Stimulated activated memory B cell treated with anti-CD40 and anti-IgM and Interleukin-4, amounts not matched to agents 10 μg/mL and 1 μg/mL and 100 μg/mL, for 72 hours (primary cell): ENCODE results near the gene NFATC2.

Experiments used
- ATAC-seq: fragments of 150-1000 bp; cut with Tn5 transposase; 2 replicates; pipeline ENCODE4 v1.10.0; 2021
- H3K27ac Mint-ChIP-seq: one replicate; pipeline ENCODE4 v1.8.0; 2022; ENCODE audit warnings: mild to moderate bottlenecking, mixed read lengths
- H3K27me3 Mint-ChIP-seq: one replicate; pipeline ENCODE4 v1.8.0; 2022; ENCODE audit warnings: mixed read lengths
- H3K36me3 Mint-ChIP-seq: one replicate; pipeline ENCODE4 v1.8.0; 2022; ENCODE audit warnings: mixed read lengths
- H3K4me1 Mint-ChIP-seq: one replicate; pipeline ENCODE4 v1.8.0; 2022; ENCODE audit warnings: mixed read lengths
- H3K4me3 Mint-ChIP-seq: one replicate; pipeline ENCODE4 v1.8.0; 2022; ENCODE audit warnings: mild to moderate bottlenecking, moderate library complexity, mixed read lengths
- H3K9me3 Mint-ChIP-seq: one replicate; pipeline ENCODE4 v1.8.0; 2022; ENCODE audit warnings: mixed read lengths

Gene NFATC2

DNA sequence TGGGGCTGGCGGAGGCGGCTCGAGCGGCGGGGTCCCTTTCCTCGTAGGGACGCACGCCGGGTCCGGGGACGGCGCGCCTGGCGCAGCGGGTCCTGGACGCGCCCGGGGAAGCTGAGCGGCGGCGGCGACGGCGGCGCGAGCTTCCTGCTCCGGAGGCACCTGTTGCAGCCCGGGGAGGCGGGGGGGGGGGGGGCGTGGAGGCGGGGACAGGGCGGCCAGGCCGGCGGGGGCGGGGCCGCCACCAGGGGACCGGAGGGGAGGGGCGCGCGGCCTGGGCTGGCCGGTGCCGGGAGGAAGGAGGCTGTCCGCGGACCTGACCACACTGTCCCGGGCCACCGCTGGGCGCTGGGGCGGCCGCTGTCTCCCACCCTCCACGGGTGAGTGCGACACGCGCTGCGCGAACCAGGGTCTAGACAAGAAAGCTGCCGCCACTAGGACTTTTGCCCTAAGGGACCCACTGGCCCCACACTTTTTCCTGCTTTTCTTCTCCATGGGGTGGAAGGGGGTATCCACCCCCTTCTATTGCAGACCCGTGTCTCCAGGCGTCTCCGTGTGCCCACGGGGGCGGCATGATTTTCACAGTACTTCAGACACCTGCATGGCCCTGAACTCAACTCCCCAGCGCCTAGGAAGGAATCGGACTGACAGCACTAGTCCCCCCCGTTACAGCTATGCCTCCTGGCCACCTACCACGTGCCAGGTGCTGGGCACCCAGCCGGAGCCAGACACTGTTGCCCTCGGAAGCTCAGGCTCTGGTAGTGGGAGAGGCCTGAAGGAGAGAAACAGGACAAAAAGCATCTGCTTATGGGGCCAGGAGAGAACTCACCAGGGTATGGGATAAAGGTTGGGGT lies at the start of gene NFATC2:
Gene NFATC2 (minus strand): TSS at position 149 of the 851 bp plus-strand sequence. CDS start 220 bp downstream, outside the sequence.
- ATAC-seq: peak; percentile 75
- peak within 1 kb of the TSS; percentile 99 for H3K4me3 Mint-ChIP-seq

GRCh38 chr20:51591871-51592270 lies 49.4 kb upstream of the NFATC2 start:
- Mint-ChIP-seq H3K4me3 (no peak overlapping the region), H3K36me3 (no peaks in the 10 kb centered on the region), H3K27ac (no peak overlapping the region), H3K27me3 (peaks cover 9% of the 10 kb centered on the region), H3K4me1 (peaks cover 20% of the 10 kb centered on the region), H3K9me3 (no peaks in the 10 kb centered on the region)
- no peak for ATAC-seq

More for the DNA sequence above, at the start of gene NFATC2:
- Mint-ChIP-seq H3K36me3 (peaks cover 15% of the 10 kb centered on the region), H3K27me3 (no peaks in the 10 kb centered on the region), H3K27ac (peak within 1 kb of the TSS; percentile 96), H3K9me3 (peaks cover 5% of the 10 kb centered on the region), H3K4me1 (peaks cover 49% of the 10 kb centered on the region)

- H3K36me3 Mint-ChIP-seq: no peaks in the 10 kb centered on the region
- H3K27ac Mint-ChIP-seq: no peak overlapping the region
- H3K9me3 Mint-ChIP-seq: no peaks in the 10 kb centered on the region
- peaks cover 27% of the 10 kb centered on the region for H3K27me3 Mint-ChIP-seq
- no peak for ATAC-seq
- H3K4me3 Mint-ChIP-seq: no peak overlapping the region
- H3K4me1 Mint-ChIP-seq: peaks cover 9% of the 10 kb centered on the region
Measured at GRCh38 chr20:51588762-51589161, 46.2 kb upstream of the NFATC2 start.

DNA sequence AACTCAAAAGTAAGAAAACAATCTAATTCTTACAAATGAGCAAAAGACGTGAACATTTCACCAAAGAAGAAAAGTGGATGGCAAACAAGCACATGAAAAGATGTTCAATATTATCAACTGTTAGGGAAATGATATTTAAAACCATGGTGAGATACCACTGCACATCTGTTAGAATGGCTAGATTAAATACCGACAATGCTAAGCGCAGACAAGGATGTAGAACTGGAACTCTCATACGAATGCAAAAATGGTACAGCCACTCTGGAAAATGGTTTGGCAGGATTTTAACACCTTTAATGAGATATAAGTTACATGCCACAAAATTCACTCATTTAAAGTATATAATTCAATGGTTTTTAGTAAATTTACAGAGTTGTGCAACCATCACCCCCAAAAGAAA lies 44.6 kb upstream of the NFATC2 start:
- H3K4me3 Mint-ChIP-seq: no peak overlapping the region
- H3K36me3 Mint-ChIP-seq: no peaks in the 10 kb centered on the region
- H3K4me1 Mint-ChIP-seq: peaks cover 9% of the 10 kb centered on the region
- no peak for ATAC-seq
- H3K27ac Mint-ChIP-seq: no peak overlapping the region
- no peaks in the 10 kb centered on the region for H3K9me3 Mint-ChIP-seq
- H3K27me3 Mint-ChIP-seq: peaks cover 27% of the 10 kb centered on the region

- no peak overlapping the region for H3K4me3 Mint-ChIP-seq
- peaks cover 9% of the 10 kb centered on the region for H3K4me1 Mint-ChIP-seq
- H3K36me3 Mint-ChIP-seq: no peaks in the 10 kb centered on the region
- H3K27me3 Mint-ChIP-seq: peaks cover 27% of the 10 kb centered on the region
- no peaks in the 10 kb centered on the region for H3K9me3 Mint-ChIP-seq
- ATAC-seq: no peak
- no peak overlapping the region for H3K27ac Mint-ChIP-seq
Measured at GRCh38 chr20:51586005-51586440, 43.5 kb upstream of the NFATC2 start.

GRCh38 chr20:51585148-51585547 lies 42.6 kb upstream of the NFATC2 start:
- H3K9me3 Mint-ChIP-seq: no peaks in the 10 kb centered on the region
- H3K4me3 Mint-ChIP-seq: no peak overlapping the region
- no peak overlapping the region for H3K27ac Mint-ChIP-seq
- H3K27me3 Mint-ChIP-seq: peaks cover 27% of the 10 kb centered on the region
- no peaks in the 10 kb centered on the region for H3K36me3 Mint-ChIP-seq
- H3K4me1 Mint-ChIP-seq: peaks cover 9% of the 10 kb centered on the region
- no peak for ATAC-seq

- H3K27ac Mint-ChIP-seq: no peak overlapping the region
- no peaks in the 10 kb centered on the region for H3K9me3 Mint-ChIP-seq
- H3K4me1 Mint-ChIP-seq: peaks cover 9% of the 10 kb centered on the region
- no peak for ATAC-seq
- H3K36me3 Mint-ChIP-seq: no peaks in the 10 kb centered on the region
- peaks cover 27% of the 10 kb centered on the region for H3K27me3 Mint-ChIP-seq
- no peak overlapping the region for H3K4me3 Mint-ChIP-seq
Measured at GRCh38 chr20:51584737-51585136, 42.2 kb upstream of the NFATC2 start.

- no peak for ATAC-seq
- H3K4me3 Mint-ChIP-seq: no peak overlapping the region
- no peaks in the 10 kb centered on the region for H3K9me3 Mint-ChIP-seq
- peaks cover 9% of the 10 kb centered on the region for H3K4me1 Mint-ChIP-seq
- H3K27me3 Mint-ChIP-seq: peaks cover 27% of the 10 kb centered on the region
- H3K36me3 Mint-ChIP-seq: no peaks in the 10 kb centered on the region
- no peak overlapping the region for H3K27ac Mint-ChIP-seq
Measured at GRCh38 chr20:51584116-51584515, 41.6 kb upstream of the NFATC2 start.

- ATAC-seq: no peak
- Mint-ChIP-seq H3K36me3 (no peaks in the 10 kb centered on the region), H3K27ac (no peak overlapping the region), H3K4me3 (no peak overlapping the region), H3K27me3 (peaks cover 27% of the 10 kb centered on the region), H3K4me1 (peaks cover 9% of the 10 kb centered on the region), H3K9me3 (no peaks in the 10 kb centered on the region)
Measured at GRCh38 chr20:51583499-51583898, 41.0 kb upstream of the NFATC2 start.

GRCh38 chr20:51583073-51583472 lies 40.6 kb upstream of the NFATC2 start:
- Mint-ChIP-seq H3K4me3 (no peak overlapping the region), H3K4me1 (peaks cover 9% of the 10 kb centered on the region), H3K27me3 (peaks cover 27% of the 10 kb centered on the region), H3K9me3 (no peaks in the 10 kb centered on the region), H3K36me3 (no peaks in the 10 kb centered on the region), H3K27ac (no peak overlapping the region)
- no peak for ATAC-seq

DNA sequence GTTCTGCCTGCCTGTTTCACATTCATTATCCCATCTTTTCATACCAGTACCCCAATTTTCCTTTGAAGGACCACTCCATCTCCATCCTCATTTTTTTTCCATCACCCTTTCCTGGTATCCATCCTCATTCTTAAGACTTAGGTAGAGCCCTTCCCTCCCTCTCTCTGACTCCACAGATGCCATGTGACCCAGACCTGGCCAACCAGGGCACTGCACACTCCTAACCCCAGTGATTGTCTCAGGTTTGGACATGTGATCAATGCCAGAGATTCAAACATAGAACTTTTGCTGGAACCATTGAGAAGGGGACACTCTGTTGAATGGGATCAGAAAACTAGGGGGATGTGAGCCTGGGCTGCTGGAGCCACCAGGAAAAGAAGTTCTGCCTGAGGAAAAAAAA lies 39.1 kb upstream of the NFATC2 start:
- no peak overlapping the region for H3K27ac Mint-ChIP-seq
- peaks cover 3% of the 10 kb centered on the region for H3K4me1 Mint-ChIP-seq
- no peak for ATAC-seq

GRCh38 chr20:51579137-51579536 lies 36.6 kb upstream of the NFATC2 start:
- no peak for ATAC-seq
- Mint-ChIP-seq H3K9me3 (peaks cover 3% of the 10 kb centered on the region), H3K4me3 (no peak overlapping the region), H3K27me3 (no peaks in the 10 kb centered on the region), H3K27ac (no peak overlapping the region), H3K36me3 (no peaks in the 10 kb centered on the region), H3K4me1 (no peaks in the 10 kb centered on the region)

More for the DNA sequence above, 39.1 kb upstream of the NFATC2 start:
- H3K36me3 Mint-ChIP-seq: no peaks in the 10 kb centered on the region
- H3K4me3 Mint-ChIP-seq: no peak overlapping the region
- no peaks in the 10 kb centered on the region for H3K9me3 Mint-ChIP-seq
- peaks cover 24% of the 10 kb centered on the region for H3K27me3 Mint-ChIP-seq

DNA sequence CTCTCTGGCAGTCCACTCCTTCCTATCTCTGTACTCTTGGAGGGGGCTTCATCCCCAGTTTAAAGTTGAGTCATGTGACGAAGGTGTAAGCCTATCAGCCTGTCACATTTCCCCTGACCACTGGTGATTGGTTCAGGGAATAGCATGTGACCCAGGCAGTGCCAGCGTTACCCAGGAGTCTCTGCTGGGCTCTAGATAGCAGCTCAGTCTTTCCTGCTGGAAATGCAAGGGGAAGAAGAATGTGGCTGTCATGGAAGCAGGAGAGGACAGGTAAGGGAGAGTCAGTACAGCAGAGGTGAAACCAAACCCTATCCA lies 35.6 kb upstream of the NFATC2 start:
- Mint-ChIP-seq H3K27ac (no peak overlapping the region), H3K4me1 (no peaks in the 10 kb centered on the region), H3K4me3 (no peak overlapping the region), H3K36me3 (no peaks in the 10 kb centered on the region), H3K27me3 (no peaks in the 10 kb centered on the region), H3K9me3 (peaks cover 3% of the 10 kb centered on the region)
- no peak for ATAC-seq

GRCh38 chr20:51577432-51578144 lies 35.1 kb upstream of the NFATC2 start:
- no peaks in the 10 kb centered on the region for H3K27me3 Mint-ChIP-seq
- peaks cover 3% of the 10 kb centered on the region for H3K9me3 Mint-ChIP-seq
- no peak for ATAC-seq
- no peaks in the 10 kb centered on the region for H3K36me3 Mint-ChIP-seq
- no peaks in the 10 kb centered on the region for H3K4me1 Mint-ChIP-seq
- no peak overlapping the region for H3K4me3 Mint-ChIP-seq
- H3K27ac Mint-ChIP-seq: no peak overlapping the region

GRCh38 chr20:51575486-51575885 lies 33.0 kb upstream of the NFATC2 start:
- Mint-ChIP-seq H3K27ac (no peak overlapping the region), H3K4me3 (no peak overlapping the region), H3K4me1 (no peaks in the 10 kb centered on the region), H3K9me3 (peaks cover 3% of the 10 kb centered on the region), H3K36me3 (no peaks in the 10 kb centered on the region), H3K27me3 (no peaks in the 10 kb centered on the region)
- ATAC-seq: no peak
